ENCODE data around the gene KRTAP10-3.

The KRTAP10-3 gene

GRCh38 chr21:44548381-44548780, 10.2 kb downstream of the KRTAP10-3 start:
- no peak for DNase-seq (ENCODE audit: low spot score)

DNA sequence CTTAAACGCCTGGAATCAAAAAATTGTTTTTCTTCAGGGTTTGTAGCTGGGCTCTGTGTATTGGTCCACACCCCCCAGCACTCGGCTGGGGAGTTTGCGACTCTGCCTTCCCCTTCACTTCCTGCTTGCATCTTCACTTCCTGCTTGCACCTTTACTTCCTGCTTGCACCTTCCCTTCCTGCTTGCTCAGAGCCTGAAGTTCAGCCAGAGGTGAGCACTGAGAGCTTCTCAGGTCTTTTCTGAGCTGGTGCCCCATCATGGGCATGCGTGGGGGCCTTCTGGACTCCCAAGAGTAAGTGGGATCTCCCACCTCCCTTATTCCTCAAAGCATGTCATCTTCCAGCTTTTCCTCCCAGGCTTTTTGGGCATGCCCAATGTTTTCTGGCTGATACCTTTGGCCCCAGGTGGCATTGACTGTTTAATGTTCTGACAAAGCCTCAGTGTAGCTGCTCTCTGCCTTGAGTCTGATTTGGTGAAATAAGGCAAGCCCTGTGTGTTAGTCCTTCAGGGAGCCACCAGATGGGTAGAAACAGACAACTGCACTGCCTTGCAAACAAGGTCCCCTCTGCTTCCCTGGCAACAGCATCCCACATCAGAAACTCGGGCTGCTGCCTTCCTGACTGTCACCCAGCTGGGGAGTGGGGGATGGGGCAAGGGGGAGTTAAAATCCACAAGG, 10.8 kb downstream of the KRTAP10-3 start:
- no peak for DNase-seq (ENCODE audit: low spot score)

GRCh38 chr21:44544566-44544965, 14.0 kb downstream of the KRTAP10-3 start:
- no peak for DNase-seq (ENCODE audit: low spot score)

DNA sequence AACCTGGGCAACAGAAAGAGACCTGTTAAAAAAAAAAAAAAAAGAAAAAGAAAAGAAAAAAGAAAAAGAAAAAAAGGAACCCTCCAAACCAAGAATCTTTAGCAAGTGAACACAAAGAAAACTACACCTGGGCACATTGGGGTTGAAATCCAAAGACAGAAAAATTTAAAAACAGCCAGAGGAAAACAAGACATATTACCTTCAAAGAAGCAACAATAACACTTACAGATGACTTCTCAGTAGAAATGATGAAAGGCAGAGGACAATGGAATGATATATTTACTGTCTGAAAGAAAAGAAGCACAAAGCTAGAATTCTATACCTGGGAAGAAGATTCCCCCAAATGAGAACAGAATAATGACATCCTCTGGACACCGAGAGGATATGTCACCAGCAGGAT, 15.9 kb downstream of the KRTAP10-3 start:
- no peak for DNase-seq (ENCODE audit: low spot score)

DNA sequence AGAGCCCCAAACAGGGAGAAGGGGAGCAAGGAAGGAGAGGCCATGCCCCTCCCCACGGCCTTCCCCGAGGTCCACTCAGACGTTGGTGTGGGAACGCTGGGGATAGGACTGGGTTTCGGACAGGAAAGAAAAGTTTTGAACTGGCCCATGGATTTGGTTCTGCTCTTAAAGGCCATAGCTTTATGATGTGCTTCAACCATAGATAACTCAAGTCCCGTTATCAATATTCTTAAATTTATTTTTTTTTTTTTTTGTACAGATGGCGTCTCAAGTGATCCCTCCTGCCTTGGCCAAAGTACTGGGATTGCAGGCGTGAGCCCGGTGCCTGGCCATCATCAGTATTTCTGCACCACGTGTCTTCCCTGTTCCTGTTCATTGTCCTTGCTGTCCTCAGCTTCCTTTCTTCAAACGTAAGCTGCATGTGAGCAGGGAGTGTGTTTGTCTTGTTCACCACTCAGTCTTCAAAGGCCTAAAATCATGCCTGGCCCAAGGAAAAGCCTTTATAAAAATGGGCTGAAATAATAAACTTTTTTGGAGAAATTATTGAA, 17.8 kb downstream of the KRTAP10-3 start:
- no peak for DNase-seq (ENCODE audit: low spot score)

- no peak for DNase-seq (ENCODE audit: low spot score)
Measured at GRCh38 chr21:44539991-44540666, 18.5 kb downstream of the KRTAP10-3 start, which contains the start of gene KRTAP10-1. KRTAP10-1 (minus strand) TSS chr21:44540195; CDS start chr21:44540150, 45 bp downstream.

GRCh38 chr21:44539046-44539445, 19.5 kb downstream of the KRTAP10-3 start:
- DNase-seq (ENCODE audit: low spot score) = no peak

DNA sequence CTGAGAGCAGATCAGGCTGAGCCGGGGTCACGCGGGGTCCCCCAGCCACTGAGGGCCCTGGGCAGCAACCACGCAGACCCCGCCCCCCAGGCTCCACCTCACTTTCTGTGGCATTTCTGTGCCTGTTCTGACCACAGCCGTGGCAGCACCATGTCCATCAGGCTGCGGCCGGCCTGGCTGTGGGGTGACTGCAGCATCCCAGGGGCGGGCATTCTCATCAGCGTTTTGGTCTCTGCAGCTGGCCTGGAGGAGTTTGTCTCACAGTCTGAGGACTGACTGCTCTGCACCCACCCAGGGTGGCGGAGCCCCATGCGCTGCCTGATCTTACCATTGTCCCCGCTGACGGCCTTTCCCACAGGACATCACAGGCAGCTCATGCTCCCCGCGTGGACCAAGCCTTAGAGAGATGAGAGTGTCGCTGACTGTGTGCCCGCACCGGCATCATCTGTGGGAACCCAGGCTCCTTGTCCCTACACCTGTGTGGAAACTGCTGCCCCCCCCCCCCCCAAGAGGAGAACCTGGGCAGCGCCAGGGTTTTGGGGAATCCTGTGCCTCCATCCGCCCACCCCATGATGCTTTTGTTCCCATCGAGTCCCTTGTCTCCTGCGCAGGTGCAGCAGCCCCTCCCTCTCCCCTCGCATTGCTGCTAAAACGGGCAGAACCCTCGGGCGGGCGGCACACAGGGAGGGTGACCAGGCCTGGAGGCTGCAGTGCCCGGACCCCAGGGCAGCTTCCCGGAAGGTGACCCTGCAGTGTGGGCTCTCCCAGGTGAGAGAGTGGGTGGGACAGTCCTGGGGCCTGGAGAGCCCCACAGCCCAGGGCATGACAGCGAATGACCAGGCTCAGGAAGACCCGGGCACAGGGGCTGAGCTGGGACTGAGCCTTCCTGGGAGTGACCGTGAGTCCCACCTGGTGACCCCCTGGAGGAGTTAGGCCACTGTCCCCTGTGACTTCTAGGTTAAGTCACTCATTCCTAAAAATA, 20.4 kb downstream of the KRTAP10-3 start:
- DNase-seq (ENCODE audit: low spot score) = no peak

GRCh38 chr21:44535963-44536362, 22.6 kb downstream of the KRTAP10-3 start:
- no peak for DNase-seq (ENCODE audit: low spot score)

GRCh38 chr21:44534688-44535087, 23.9 kb downstream of the KRTAP10-3 start:
- DNase-seq (ENCODE audit: low spot score) = no peak

DNA sequence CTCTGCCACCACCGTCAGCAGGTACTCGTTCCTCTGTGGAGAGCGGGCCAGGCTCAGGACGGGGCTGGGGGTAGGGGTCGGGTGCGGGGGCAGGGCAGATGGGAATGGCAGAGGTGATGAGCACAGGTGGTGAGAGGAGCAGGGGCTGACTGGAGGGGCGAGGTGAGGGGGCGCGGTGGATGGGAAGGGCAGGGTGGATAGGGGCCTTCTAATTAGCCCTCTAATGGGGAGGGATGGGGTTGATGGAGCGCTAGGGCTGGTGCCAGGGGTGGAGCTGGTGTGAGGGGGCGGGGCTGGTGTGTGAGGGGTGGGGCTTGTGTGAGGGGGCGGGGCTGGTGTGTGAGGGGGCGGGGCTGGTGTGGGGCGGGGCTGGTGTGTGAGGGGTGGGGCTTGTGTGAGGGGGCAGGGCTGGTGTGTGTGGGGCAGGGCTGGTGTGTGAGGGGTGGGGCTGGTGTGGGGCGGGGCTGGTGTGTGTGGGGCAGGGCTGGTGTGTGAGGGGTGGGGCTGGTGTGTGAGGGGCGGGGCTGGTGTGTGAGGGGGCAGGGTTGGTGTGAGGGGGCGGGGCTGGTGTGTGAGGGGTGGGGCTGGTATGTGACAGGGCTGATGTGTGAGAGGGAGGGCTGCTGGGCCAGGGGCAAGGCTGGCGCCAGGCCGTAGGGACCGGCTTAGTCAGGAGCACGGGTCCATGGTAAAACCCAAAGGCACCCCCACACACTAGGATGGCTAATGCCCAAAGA, 24.5 kb downstream of the KRTAP10-3 start:
- DNase-seq (ENCODE audit: low spot score) = no peak

DNA sequence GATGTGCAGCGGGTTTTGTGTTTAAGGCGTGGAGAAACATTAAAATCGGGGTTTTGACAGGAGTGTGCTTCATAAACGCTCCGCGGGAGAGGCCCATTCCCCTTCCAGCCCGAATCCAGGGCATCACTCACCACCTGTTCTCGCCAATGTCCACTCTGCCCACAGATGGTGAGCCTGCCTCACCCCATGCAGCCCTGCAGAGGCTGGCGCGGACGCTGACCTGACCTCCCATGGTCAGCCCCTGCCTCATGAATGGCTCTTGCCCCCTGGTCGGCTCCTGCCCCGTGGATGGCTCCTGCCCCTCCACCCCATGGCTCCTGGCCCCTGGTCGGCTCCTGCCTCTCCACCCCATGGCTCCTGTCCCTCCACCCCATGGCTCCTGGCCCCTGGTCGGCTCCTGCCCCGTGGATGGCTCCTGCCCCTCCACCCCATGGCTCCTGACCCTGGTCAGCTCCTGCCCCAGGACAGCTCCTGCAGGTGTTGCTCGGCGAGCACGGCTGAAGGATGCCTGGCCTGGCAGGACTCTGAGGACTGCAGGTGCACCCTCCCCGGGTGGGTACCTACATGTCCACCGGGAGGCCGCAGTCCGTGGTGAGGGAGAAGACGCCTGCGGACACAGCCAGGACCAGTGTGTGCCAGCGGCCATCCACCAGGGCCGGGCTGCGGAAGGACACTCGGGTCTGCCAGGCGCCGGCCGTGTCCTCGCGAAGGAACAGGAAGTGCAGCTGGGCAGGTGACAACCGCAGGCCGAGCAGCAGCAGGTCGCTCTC, 25.3 kb downstream of the KRTAP10-3 start:
- DNase-seq (ENCODE audit: low spot score) = no peak

DNA sequence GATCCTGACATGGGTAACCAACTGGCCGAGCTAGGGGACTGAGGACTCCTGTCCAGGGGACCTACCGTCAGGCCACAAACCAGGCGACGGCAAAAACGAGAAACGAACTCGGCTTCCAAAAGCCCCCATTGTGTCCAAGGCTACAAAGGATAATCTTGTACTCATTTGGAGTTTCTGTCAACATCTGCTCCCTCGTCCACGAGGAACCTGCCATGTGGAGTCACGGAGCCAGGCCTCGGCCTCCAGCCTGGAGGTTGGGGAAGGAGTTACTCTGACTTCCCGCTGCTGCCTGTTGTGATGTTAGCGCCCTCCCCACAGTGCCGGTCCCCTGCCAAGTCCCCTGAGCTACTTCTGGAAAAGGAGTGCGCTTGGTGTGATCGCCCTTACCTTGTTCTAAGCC, 25.9 kb downstream of the KRTAP10-3 start:
- DNase-seq (ENCODE audit: low spot score) = no peak

- DNase-seq (ENCODE audit: low spot score) = no peak
Measured at GRCh38 chr21:44531606-44532564, 26.7 kb downstream of the KRTAP10-3 start.

- DNase-seq (ENCODE audit: low spot score) = no peak
Measured at GRCh38 chr21:44530903-44531605, 27.5 kb downstream of the KRTAP10-3 start.

DNA sequence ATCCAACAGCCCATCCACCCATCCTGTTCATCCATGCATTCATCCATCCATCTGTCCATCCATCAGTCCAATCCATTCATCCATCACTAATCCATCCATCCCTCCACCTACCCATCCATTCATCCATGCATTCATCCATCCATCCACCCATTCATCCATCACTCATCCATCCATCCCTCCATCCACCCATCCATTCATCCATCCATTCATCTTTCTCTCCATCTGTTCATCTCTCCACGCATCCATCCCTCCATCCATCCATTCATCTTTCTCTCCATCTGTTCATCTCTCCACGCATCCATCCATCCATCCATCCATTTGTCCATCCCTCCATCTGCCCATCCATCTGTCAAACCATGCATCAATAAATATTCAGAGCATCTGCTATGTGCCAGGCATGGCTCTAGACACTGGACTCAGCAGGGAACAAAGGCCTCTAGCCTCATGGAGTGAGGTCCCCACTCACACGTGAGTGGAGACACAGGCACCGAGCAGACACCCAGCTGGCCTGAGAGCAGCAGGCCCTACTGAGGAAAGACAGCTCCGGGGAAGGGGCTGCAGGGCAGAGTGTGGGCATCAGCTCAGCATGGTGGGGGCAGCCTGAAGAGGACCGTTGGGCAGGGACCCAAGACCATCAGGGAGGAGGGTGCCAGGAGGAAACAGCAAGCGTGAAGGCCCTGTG, 28.2 kb downstream of the KRTAP10-3 start:
- no peak for DNase-seq (ENCODE audit: low spot score)

- no peak for DNase-seq (ENCODE audit: low spot score)
Measured at GRCh38 chr21:44529503-44530125, 29.0 kb downstream of the KRTAP10-3 start.

GRCh38 chr21:44529011-44529421, 29.6 kb downstream of the KRTAP10-3 start:
- no peak for DNase-seq (ENCODE audit: low spot score)
